Upper lobe of right lung (tissue), 1 donor: ENCODE data around the gene ABHD12. TPM values are rescaled to one million over a fixed set of nuclear protein-coding genes. Genes with fewer than 3 reads are reported as not detected.

Source experiments
- ATAC-seq: fragments of 200-7000 bp; cut with Tn5 transposase; one replicate; pipeline ENCODE4 v1.9.1; 2020; ENCODE audit warnings: mild to moderate bottlenecking, moderate library complexity
- DNase-seq: peaks from one replicate; pipeline ENCODE4 v3.0.0-alpha.2; 2020
- H3K27ac ChIP-seq: fragments of 200-600 bp; one replicate; pipeline ENCODE4 v1.8.0; 2022
- H3K27me3 ChIP-seq: fragments of 200-600 bp; one replicate; pipeline ENCODE4 v1.8.0; 2022; ENCODE audit warnings: mild to moderate bottlenecking
- H3K36me3 ChIP-seq: fragments of 200-600 bp; one replicate; pipeline ENCODE4 v1.8.0; 2022
- H3K4me1 ChIP-seq: fragments of 200-600 bp; one replicate; pipeline ENCODE4 v1.8.0; 2022
- H3K4me3 ChIP-seq: fragments of 200-600 bp; one replicate; pipeline ENCODE4 v1.8.0; 2022; ENCODE audit warnings: mild to moderate bottlenecking
- H3K9me3 ChIP-seq: fragments of 200-600 bp; one replicate; pipeline ENCODE4 v1.8.0; 2022
- CTCF ChIP-seq: fragments of 200-600 bp; IDR thresholded peaks from one replicate; pipeline ENCODE4 v1.8.0; 2022; ENCODE audit warnings: antibody characterized with exemption
- intact Hi-C: fragments of 100-400 bp; cut with DNase I; formaldehyde crosslinking; loops from one replicate; pipeline ENCODE4 v1.11.0; 2022
- total RNA-seq: library from RNA; stranded (reverse); fragmentation: NEBNext Ultra II Directional; extraction: Animal tissue kit (Norgen Biotek cat#: 25700); gene quantifications from one replicate; pipeline ENCODE4 v1.2.1, GENCODE V29; 2021
- donor health status: DM: no; HTN: yes; CAD: no; lungs with severe emphysema.

Gene ABHD12
- total RNA-seq, 1 donor from 2014 or later = 45.2 TPM

GRCh38 chr20:25352746-25353145 is 37.9 kb downstream of the ABHD12 start:
- Histone ChIP-seq H3K36me3 (no peaks in the 10 kb centered on the region), H3K4me1 (no peaks in the 10 kb centered on the region), H3K27me3 (no peaks in the 10 kb centered on the region), H3K4me3 (no peak overlapping the region), H3K9me3 (no peaks in the 10 kb centered on the region), H3K27ac (no peak overlapping the region)
- intact Hi-C loops = no loop called here
- ATAC-seq (no peak), DNase-seq (no peak)
- no peak for TF ChIP-seq CTCF

GRCh38 chr20:25351024-25351360 is 39.6 kb downstream of the ABHD12 start:
- no peaks in the 10 kb centered on the region for H3K4me1 ChIP-seq
- DNase-seq (no peak), ATAC-seq (no peak)
- intact Hi-C loops = no loop called here
- no peaks in the 10 kb centered on the region for H3K9me3 ChIP-seq
- H3K36me3 ChIP-seq = no peaks in the 10 kb centered on the region
- no peak overlapping the region for H3K27ac ChIP-seq
- no peak overlapping the region for H3K4me3 ChIP-seq
- TF ChIP-seq CTCF = no peak
- no peaks in the 10 kb centered on the region for H3K27me3 ChIP-seq

DNA sequence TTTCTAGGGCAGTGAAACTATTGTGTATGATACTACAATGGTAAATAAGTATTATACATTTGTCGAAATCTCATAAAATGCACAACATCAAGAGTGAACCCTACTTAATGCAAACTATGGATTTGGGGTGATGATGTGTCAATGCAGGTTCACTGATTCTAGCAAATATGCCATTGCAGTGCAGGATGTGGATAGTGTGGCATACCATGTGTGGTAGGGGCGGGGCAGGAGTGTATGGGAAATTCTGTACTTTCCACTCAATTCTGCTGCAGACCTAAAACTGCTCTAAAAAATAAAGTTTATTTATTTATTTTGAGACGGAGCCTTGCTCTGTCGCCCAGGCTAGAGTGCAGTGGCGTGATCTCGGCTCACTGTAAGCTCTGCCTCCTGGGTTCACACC is 44.3 kb downstream of the ABHD12 start:
- TF ChIP-seq CTCF = no peak
- intact Hi-C loops = no loop called here
- no peaks in the 10 kb centered on the region for H3K27me3 ChIP-seq
- no peaks in the 10 kb centered on the region for H3K9me3 ChIP-seq
- H3K36me3 ChIP-seq = no peaks in the 10 kb centered on the region
- ATAC-seq = no peak
- H3K4me3 ChIP-seq = no peak overlapping the region
- no peak for DNase-seq
- H3K27ac ChIP-seq = no peak overlapping the region
- H3K4me1 ChIP-seq = no peaks in the 10 kb centered on the region

DNA sequence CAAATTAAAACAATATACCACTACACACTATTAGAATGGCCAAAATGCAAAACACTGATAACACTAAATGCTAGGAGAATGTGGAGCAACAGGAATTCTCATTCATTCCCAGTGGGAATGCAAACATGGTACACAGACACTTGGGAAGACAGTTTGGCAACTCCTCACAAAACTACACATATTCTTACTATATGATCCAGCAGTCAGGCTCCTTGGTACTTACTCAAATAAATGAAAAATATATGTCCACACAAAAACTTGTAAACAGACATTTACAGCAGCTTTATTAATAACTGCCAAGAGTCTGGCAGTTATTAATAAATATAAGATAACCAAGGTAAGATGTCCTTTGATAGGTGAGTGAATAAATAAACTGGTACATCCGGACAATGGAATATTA is 44.9 kb downstream of the ABHD12 start:
- Histone ChIP-seq H3K27me3 (no peaks in the 10 kb centered on the region), H3K4me1 (no peaks in the 10 kb centered on the region), H3K27ac (no peak overlapping the region), H3K4me3 (no peak overlapping the region), H3K36me3 (no peaks in the 10 kb centered on the region), H3K9me3 (no peaks in the 10 kb centered on the region)
- DNase-seq (no peak), ATAC-seq (no peak)
- no peak for TF ChIP-seq CTCF
- intact Hi-C loops = no loop called here

DNA sequence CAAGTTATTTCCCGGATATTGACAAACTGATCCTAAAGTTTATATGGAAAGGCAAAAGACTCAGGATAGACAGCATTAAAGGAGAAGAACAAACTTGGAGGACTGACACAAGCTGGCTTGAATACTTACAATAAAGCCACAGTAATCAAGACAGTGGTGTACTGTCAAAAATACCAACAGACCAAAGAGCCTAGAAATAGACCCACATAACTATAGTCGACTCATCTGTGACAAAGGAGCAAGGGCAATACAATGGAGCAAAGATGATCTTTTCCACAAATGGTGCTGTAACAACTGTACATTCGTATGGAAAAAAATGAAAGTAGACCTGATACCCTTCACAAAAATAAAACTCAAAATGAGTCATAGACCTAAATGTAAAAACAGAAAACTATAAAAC is 46.0 kb downstream of the ABHD12 start:
- intact Hi-C loops = no loop called here
- Histone ChIP-seq H3K4me3 (no peak overlapping the region), H3K4me1 (no peaks in the 10 kb centered on the region), H3K27ac (no peak overlapping the region), H3K36me3 (no peaks in the 10 kb centered on the region), H3K9me3 (no peaks in the 10 kb centered on the region), H3K27me3 (no peaks in the 10 kb centered on the region)
- no peak for ATAC-seq
- DNase-seq = no peak
- no peak for TF ChIP-seq CTCF
